GM12801 (cell line): Measurements from ENCODE around the gene CST7.

Source experiments
- CTCF ChIP-seq: IDR thresholded peaks from one replicate; pipeline ENCODE4 v1.5.1; 2011; ENCODE audit warnings: control low read depth; ENCODE audit not compliant: insufficient read length; ENCODE audit errors: extremely low read depth

Gene CST7

DNA sequence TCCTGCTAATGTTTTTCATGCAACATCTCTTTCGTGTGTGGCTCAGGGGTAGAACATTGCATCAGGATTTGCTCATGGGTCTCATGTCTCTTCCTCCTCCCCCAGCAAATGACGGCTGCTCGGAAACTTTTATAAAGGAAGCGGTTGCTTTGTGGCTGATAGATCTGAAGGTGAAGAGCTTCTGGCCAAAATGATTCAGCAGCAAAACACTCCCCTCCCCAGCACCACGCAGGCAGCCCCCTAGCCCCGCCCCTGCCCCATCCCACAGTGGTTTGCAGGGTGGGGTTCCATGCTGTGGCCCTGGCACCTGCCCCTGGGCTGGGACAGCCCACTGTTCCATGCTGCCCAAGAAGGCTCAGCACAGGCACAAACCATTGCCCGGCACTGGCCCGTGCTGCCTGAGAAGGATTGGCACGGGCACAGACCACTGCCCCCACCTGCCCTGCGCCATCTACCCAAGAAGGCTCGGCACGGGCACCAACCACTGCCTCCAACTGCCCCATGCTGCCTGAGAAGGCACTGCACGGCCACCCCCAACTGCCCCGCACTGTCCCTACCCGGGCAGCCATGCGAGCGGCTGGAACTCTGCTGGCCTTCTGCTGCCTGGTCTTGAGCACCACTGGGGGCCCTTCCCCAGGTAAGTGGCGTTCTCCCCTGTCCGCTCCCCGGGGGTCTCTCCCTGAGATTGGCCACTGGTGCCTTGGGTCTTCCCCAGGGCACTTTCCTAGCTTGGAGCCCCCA is at the start of gene CST7:
Gene CST7, plus strand, starts transcription at position 331 of the 741 bp plus-strand sequence. Its CDS starts 237 bp downstream, at position 568.
- TF ChIP-seq CTCF, result no peak

DNA sequence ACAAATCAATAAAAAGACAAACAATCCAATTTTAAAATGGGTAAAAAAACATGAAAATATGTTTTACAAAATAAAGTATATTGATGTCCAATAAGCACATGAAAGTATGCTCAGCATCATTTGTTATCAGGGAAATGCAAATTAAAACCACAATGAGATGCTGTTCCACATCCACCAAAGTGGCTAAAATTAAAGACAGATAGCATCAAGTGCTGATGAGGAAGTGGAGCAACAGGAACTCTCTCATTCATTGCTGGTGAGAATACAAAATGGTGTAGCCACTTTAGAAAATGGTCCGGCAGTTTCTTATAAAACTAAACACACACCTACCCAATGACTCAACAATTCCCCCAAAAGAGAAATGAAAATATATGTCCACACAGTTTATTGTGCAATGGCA is 42.3 kb upstream of the CST7 start:
- TF ChIP-seq CTCF, result no peak

GRCh38 chr20:24908642-24909041 is 40.4 kb upstream of the CST7 start:
- TF ChIP-seq CTCF, result no peak

DNA sequence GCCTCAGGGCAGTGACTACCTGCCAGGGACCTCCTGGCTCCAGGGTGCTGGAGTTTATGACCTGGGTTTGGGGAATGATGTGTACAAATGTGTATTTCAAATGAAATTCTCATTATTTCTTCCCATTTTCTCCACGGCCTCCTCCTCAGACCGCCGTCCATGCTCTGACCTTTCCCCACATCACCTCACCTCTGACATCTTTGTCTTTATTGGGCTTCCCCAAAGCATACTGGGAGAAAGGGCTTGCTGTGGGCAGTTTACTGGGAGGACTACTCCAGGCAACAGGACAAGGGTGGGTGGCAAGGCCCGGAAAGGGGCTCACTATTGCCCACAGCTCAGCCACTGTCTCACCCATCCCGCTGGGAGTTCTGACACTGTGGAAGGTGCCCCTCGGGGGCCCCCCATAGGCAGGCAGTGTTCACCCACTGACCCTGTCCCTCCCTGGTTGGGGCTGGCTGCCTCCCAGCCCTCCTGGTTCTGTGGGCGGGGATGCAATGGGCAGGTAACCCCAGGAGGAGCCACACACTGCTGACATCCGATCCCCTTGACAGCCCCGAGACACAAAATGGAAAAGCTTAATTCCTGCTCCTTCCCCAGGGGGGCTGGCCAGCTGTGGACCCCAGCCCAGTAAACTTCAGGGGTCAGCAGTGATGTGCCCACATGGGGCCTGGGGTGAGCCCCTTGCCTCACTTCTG is 39.8 kb upstream of the CST7 start:
- TF ChIP-seq CTCF, result no peak

GRCh38 chr20:24909861-24910260 is 39.2 kb upstream of the CST7 start:
- no peak for TF ChIP-seq CTCF

DNA sequence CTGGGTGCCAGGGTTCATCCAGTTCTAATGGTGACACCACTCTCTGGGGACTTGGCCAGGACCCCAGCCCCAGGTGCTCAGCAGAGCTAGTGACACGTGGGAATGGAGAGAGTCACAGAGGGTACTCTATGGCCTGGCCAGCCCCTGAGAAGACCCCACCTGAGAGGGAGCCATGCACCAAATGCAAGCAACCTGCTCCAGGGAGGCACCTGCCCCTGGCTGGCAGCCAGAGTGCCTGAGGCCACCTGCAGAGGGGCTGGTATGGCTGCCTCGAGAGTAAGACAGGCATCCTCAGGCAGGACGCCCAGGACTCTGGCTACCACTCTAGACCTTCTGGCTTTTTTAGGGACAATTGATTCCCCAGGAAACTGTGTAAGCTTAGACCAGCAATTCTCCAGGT is 38.6 kb upstream of the CST7 start:
- TF ChIP-seq CTCF, result no peak

DNA sequence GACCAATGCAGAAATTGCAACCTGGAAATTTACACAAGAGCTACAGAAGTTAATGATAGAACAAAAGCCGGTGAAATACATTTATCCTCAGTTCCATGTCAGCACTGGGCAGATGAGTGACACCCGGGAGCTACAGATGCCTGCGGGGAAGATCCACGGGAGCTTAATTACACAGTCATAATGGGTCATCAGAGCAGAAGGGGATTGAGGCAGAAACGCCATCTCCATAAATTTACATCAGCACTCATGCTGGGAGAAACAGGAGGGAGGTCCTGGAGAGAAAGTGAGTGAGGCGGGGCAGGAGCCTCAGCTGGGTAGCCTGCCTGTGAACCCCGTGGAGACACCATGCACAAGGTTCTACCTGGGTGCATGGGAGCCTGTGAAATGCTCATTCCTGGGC is 37.6 kb upstream of the CST7 start:
- TF ChIP-seq CTCF, result no peak
